Parathyroid adenoma (tissue), 2 donors: ENCODE results near the gene MBD4.
"Not testable (repeated sequence)": the region's sequence is repeated elsewhere in the genome, so short reads cannot be mapped to it uniquely, and the experiment has no call there.

Source experiments
- H2AFZ ChIP-seq: fragments of 300-600 bp; sonication (generic); one replicate; pipeline ENCODE4 v1.7.0; 2017; ENCODE audit warnings: antibody characterized with exemption, mild to moderate bottlenecking
- H3K27ac ChIP-seq: fragments of 300-600 bp; sonication (generic); one replicate; pipeline ENCODE4 v1.7.0; 2017
- H3K27me3 ChIP-seq: fragments of 300-600 bp; sonication (generic); one replicate; pipeline ENCODE4 v1.7.0; 2017; ENCODE audit warnings: low read length; ENCODE audit not compliant: control insufficient read depth, insufficient read depth
- H3K36me3 ChIP-seq: fragments of 300-600 bp; sonication (generic); one replicate; pipeline ENCODE4 v1.7.0; 2017; ENCODE audit warnings: low read length; ENCODE audit not compliant: control insufficient read depth, insufficient read depth
- H3K4me1 ChIP-seq: fragments of 300-600 bp; sonication (generic); one replicate; pipeline ENCODE4 v1.7.0; 2017; ENCODE audit warnings: control low read depth
- H3K4me2 ChIP-seq: fragments of 300-600 bp; sonication (generic); one replicate; pipeline ENCODE4 v1.7.0; 2017; ENCODE audit warnings: low read length
- H3K4me3 ChIP-seq: fragments of 300-600 bp; sonication (generic); one replicate; pipeline ENCODE4 v1.7.0; 2017; ENCODE audit warnings: low read depth, low read length
- H3K79me2 ChIP-seq: fragments of 300-600 bp; sonication (generic); one replicate; pipeline ENCODE4 v1.7.0; 2017; ENCODE audit warnings: control low read depth
- H3K9ac ChIP-seq: fragments of 300-600 bp; sonication (generic); one replicate; pipeline ENCODE4 v1.7.0; 2017; ENCODE audit warnings: mild to moderate bottlenecking
- H3K9me3 ChIP-seq: fragments of 300-600 bp; sonication (generic); one replicate; pipeline ENCODE4 v1.7.0; 2017; ENCODE audit warnings: low read length; ENCODE audit not compliant: control insufficient read depth
- TF ChIP-seq, protein P1 (sequence below): fragments of 300-600 bp; sonication (generic); IDR thresholded peaks from one replicate; pipeline ENCODE4 v1.7.0; 2017; ENCODE audit warnings: antibody characterized with exemption, mild to moderate bottlenecking
- donor health status: primary hyperparathyroidism.

The MBD4 gene

DNA sequence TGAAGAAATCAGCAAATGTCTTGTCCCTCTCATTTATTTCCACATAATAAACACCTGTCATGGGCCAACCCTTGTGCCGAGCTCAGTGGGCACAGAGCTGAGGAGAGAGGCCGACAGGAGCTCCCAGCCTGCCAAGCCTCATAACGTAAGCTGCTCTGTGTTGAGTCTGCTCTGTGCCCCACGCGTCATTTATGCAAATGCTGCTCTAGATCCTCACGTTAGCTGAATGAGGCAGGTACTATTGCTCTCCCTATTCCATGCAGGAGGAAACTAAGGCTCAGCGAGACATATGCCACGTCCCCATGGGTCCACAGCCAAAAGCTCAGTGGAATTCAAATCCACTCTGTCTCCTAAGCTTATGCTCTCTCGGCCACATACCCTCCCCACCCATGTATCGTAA, 52.8 kb downstream of the MBD4 start:
- no peak overlapping the region for H3K27ac ChIP-seq

DNA sequence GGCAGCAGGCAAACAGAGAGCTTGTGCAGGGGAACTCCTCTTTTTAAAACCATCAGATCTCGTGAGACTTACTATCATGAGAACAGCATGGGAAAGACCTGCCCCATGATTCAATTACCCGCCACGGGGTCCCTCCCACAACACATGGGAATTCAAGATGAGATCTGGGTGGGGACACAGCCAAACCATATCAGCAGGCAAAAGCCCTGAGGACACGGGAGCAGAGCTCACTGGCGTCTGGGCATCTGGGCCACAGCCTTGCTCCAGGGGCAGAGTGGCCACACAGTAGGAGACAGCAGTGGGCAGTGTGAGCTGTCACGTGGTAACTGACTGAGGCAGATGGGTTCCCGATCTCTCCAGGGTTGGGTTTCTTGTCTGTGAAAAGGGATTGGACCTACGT, 54.2 kb downstream of the MBD4 start:
- not testable (repeated sequence) for H2AFZ ChIP-seq, H3K9ac ChIP-seq, H3K79me2 ChIP-seq, H3K27ac ChIP-seq, H3K9me3 ChIP-seq, H3K36me3 ChIP-seq, H3K4me2 ChIP-seq, H3K4me3 ChIP-seq, H3K27me3 ChIP-seq, H3K4me1 ChIP-seq

More for the DNA sequence above, 52.8 kb downstream of the MBD4 start:
- no peaks in the 10 kb centered on the region for H3K4me1 ChIP-seq
- TF ChIP-seq, protein P1, sequence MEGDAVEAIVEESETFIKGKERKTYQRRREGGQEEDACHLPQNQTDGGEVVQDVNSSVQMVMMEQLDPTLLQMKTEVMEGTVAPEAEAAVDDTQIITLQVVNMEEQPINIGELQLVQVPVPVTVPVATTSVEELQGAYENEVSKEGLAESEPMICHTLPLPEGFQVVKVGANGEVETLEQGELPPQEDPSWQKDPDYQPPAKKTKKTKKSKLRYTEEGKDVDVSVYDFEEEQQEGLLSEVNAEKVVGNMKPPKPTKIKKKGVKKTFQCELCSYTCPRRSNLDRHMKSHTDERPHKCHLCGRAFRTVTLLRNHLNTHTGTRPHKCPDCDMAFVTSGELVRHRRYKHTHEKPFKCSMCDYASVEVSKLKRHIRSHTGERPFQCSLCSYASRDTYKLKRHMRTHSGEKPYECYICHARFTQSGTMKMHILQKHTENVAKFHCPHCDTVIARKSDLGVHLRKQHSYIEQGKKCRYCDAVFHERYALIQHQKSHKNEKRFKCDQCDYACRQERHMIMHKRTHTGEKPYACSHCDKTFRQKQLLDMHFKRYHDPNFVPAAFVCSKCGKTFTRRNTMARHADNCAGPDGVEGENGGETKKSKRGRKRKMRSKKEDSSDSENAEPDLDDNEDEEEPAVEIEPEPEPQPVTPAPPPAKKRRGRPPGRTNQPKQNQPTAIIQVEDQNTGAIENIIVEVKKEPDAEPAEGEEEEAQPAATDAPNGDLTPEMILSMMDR: no peak
- H3K4me3 ChIP-seq: no peak overlapping the region
- no peaks in the 10 kb centered on the region for H3K27me3 ChIP-seq
- no peak overlapping the region for H2AFZ ChIP-seq
- no peaks in the 10 kb centered on the region for H3K79me2 ChIP-seq
- no peaks in the 10 kb centered on the region for H3K36me3 ChIP-seq
- H3K4me2 ChIP-seq: no peak overlapping the region
- no peak overlapping the region for H3K9ac ChIP-seq
- H3K9me3 ChIP-seq: no peaks in the 10 kb centered on the region

DNA sequence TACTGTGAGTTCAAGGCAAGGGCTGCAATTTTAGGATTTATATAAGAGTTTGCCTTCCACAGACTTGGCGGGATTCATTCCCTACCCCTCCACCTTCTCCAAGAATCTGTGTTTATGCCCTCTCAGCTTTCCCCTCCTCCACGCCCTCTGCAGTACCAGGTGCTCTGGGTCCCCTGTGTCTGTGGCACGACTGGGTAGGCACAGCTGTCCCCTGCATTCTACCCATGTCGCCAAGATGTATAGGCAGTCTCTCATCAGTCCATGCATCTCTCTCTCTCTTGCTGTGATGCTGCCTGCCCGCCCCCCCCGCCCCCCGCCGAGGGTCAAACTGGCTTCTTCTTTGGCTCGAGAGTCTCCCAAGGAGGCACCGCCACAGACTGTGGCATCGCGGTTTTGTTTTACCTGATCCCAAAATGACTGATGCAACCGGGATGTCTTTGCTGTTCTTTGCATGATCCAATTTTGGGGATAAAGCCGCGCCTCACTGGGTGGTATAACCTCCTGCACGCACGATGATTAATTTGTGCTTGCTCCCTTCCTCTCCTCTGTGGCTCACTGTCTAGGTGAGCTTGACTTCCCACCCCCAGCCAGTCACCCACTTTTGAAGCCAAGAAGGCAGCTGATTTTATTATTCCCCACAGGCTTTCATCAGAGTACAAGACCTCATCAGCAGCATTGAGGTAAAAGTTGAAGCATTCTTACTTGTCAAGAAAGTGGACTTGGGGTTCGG, 55.0 kb downstream of the MBD4 start:
- Histone ChIP-seq H2AFZ (no peak overlapping the region), H3K36me3 (no peaks in the 10 kb centered on the region), H3K9ac (no peak overlapping the region), H3K4me2 (no peak overlapping the region), H3K9me3 (no peaks in the 10 kb centered on the region), H3K79me2 (no peaks in the 10 kb centered on the region), H3K4me3 (no peak overlapping the region), H3K4me1 (no peaks in the 10 kb centered on the region), H3K27me3 (no peaks in the 10 kb centered on the region), H3K27ac (no peak overlapping the region)
- TF ChIP-seq, protein P1: no peak

DNA sequence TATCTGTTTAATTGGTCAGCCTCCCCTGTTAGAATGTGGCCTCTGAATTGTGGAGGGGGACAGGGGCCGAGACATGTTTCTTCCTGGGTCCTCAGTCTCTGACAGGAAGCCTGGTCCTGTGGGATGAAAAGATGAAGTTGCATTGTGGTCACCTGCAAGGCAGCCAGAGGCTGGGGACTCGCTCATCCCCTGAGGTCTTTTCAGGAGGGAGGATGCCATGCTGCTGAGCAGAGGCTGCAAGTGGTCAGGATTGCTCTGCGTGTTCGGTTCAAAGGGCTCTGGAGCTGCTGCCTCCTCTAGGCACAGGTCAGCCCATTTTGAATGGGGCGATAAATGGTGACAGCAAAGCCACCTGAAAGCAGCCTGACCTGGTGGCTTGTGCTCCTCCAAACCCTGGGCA, 55.6 kb downstream of the MBD4 start:
- not testable (repeated sequence) for H3K27ac ChIP-seq, H3K27me3 ChIP-seq, H3K4me1 ChIP-seq, H3K4me2 ChIP-seq, H3K36me3 ChIP-seq, H2AFZ ChIP-seq, H3K79me2 ChIP-seq, H3K4me3 ChIP-seq, H3K9me3 ChIP-seq, H3K9ac ChIP-seq

DNA sequence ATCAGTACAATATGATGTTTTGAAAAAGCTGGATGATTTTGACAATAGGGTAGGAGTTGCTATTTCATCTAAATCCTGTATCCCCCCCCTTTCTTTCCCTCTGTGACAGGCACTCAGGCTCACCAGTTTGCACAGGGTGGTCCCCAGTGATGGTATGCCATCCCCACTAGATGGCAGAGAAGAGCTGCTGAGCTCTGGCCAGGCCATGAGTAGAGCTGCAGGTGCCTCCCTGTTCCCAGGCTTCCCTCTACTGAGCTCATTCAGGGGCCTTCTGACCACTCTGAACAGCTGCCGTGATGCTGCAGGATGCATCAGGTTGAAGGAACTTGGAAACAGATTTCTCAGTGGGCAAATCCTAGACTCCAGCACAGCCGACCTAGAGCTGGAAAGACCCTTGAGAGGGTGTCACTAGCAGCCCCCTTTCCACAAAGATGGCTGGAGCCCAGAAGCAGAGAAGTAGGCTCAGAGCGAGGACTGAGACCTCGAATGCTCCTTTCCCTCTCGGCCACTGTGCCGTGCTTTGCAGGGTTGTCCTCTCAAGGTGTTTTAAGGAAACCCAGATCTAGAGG, 56.4 kb downstream of the MBD4 start:
- no peak overlapping the region for H3K4me2 ChIP-seq

More for the DNA sequence above, 56.4 kb downstream of the MBD4 start:
- H3K79me2 ChIP-seq: no peaks in the 10 kb centered on the region
- no peaks in the 10 kb centered on the region for H3K27me3 ChIP-seq
- no peak overlapping the region for H3K9ac ChIP-seq
- no peaks in the 10 kb centered on the region for H3K4me1 ChIP-seq
- H3K4me3 ChIP-seq: no peak overlapping the region
- no peaks in the 10 kb centered on the region for H3K9me3 ChIP-seq
- no peak overlapping the region for H3K27ac ChIP-seq
- no peaks in the 10 kb centered on the region for H3K36me3 ChIP-seq
- H2AFZ ChIP-seq: no peak overlapping the region
- TF ChIP-seq, protein P1: peak; percentile 82
